Breast epithelium (tissue), 4 donors: Measurements from ENCODE around the gene LIMD2. TPM values are rescaled to one million over a fixed set of nuclear protein-coding genes. Genes with fewer than 3 reads are reported as not detected.
A peak's percentile ranks its signal among the peaks of the same experiment; 100 is the strongest.

Experiments
- DNase-seq, 2 donors: peaks; one replicate each; pipeline ENCODE4 v3.0.0-alpha.2; 2019; ENCODE audit warnings: low spot score in 2 of 2
- H3K27ac ChIP-seq, 2 donors: fragments of 200-600 bp; sonication (generic) in 1 of 2; one replicate each; pipeline ENCODE4 v1.5.1; 2016 to 2019; ENCODE audit warnings: mild to moderate bottlenecking in 1 of 2
- H3K27me3 ChIP-seq, 2 donors: fragments of 200-600 bp; sonication (generic) in 1 of 2; one replicate each; pipeline versions ENCODE4 v1.5.1 to v1.6.0; 2017 to 2019; ENCODE audit warnings: control low read depth in 1 of 2, mild to moderate bottlenecking in 1 of 2
- H3K36me3 ChIP-seq: fragments of 200-600 bp; one replicate; pipeline ENCODE4 v1.5.1; 2019
- H3K4me1 ChIP-seq, 2 donors: fragments of 200-600 bp; sonication (generic); one replicate each; pipeline ENCODE4 v1.5.1; 2016 to 2019; ENCODE audit warnings: control low read depth in 1 of 2
- H3K4me3 ChIP-seq, 3 donors: fragments of 200-600 bp; sonication (generic); 1 replicate in 2 of 3; 2 replicates in 1 of 3; pipeline ENCODE4 v1.5.1; 2016 to 2019; ENCODE audit warnings: mild to moderate bottlenecking in 3 of 3, moderate library complexity in 2 of 3
- H3K9me3 ChIP-seq, 2 donors: fragments of 200-600 bp; sonication (generic) in 1 of 2; one replicate each; pipeline ENCODE4 v1.5.1; 2016 to 2019; ENCODE audit warnings: control low read depth in 1 of 2
- POLR2A ChIP-seq: fragments of 450-650 bp; IDR thresholded peaks from one replicate; pipeline ENCODE4 v1.6.1; 2016; ENCODE audit warnings: antibody characterized with exemption, mild to moderate bottlenecking, moderate library complexity
- POLR2AphosphoS5 ChIP-seq, 3 donors: sonication (generic); formaldehyde crosslinking; IDR thresholded peaks; one replicate each; pipeline ENCODE4 v1.6.1; 2017; ENCODE audit warnings: antibody characterized with exemption in 3 of 3
- intact Hi-C: fragments of 100-400 bp; cut with DNase I; formaldehyde crosslinking; loops from one replicate; pipeline ENCODE4 v1.15.1; 2023; ENCODE audit warnings: low total_unique reads
- total RNA-seq, 3 donors: library from RNA; depleted of rRNA; stranded (reverse); fragments of >200 nt; gene quantifications; one replicate each; pipeline ENCODE4 v1.1.0, GENCODE V29; 2016
- TF ChIP-seq, protein P1 (sequence below), 3 donors: fragments of 450-650 bp; IDR thresholded peaks; one replicate each; pipeline ENCODE4 v1.5.1; 2016 to 2017; ENCODE audit warnings: antibody characterized with exemption in 3 of 3, mild to moderate bottlenecking in 3 of 3, moderate library complexity in 3 of 3

LIMD2 gene
- total RNA-seq, 3 donors from 2014 or later = 6.1 to 10.5 (median 7.2) TPM

DNA sequence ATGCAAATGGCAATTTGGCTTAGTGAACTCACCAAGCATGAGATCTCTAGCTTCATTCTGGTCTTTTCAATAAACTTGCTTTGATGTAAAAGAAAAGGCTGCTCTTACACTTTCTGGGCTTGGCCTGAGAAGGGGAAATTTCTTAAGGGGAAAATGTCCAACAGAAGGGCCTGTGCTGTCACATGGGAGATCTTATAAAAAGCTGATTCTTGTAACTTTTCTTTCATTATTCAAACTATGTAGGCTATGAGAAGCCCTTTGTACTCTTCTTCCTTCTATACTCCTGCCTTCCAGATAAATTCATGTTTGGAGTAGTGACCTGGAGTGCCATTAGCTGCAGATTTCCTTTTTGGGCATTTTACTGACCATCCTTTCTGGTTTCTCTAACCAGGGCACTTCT lies 16.9 kb downstream of the LIMD2 start:
- no peak for DNase-seq
- TF ChIP-seq, protein P1, sequence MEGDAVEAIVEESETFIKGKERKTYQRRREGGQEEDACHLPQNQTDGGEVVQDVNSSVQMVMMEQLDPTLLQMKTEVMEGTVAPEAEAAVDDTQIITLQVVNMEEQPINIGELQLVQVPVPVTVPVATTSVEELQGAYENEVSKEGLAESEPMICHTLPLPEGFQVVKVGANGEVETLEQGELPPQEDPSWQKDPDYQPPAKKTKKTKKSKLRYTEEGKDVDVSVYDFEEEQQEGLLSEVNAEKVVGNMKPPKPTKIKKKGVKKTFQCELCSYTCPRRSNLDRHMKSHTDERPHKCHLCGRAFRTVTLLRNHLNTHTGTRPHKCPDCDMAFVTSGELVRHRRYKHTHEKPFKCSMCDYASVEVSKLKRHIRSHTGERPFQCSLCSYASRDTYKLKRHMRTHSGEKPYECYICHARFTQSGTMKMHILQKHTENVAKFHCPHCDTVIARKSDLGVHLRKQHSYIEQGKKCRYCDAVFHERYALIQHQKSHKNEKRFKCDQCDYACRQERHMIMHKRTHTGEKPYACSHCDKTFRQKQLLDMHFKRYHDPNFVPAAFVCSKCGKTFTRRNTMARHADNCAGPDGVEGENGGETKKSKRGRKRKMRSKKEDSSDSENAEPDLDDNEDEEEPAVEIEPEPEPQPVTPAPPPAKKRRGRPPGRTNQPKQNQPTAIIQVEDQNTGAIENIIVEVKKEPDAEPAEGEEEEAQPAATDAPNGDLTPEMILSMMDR (IDR thresholded peaks at IDR 0.05) = no peak
- TF ChIP-seq POLR2AphosphoS5 (IDR thresholded peaks at IDR 0.05) (no peak), POLR2A (no peak)
- Histone ChIP-seq H3K4me3 (no peak overlapping the region), H3K27ac (no peak overlapping the region), H3K27me3 (no peaks in the 10 kb centered on the region), H3K36me3 (no peaks in the 10 kb centered on the region), H3K9me3 (no peaks in the 10 kb centered on the region), H3K4me1 (no peaks in the 10 kb centered on the region)
- intact Hi-C loops = no loop called here

DNA sequence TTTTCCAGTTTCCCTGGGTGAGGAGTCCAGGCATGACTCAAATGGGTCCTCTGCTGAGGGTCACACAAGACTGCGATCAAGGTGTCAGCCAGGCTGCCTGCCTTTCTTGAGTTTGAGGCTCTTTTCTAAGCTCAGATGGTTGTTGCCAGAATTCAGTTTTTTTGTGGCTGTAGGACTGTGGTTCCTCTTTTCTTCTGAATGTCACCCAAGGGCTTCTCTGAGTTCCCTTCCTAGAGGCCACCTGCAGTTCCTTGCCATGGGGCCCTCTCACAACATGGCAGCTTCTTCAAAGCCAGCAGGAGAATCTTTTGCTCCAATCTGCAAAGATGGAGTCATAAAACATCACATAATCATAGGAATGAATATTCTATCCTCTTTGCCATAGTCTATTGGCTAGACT lies 17.5 kb downstream of the LIMD2 start:
- H3K36me3 ChIP-seq = no peaks in the 10 kb centered on the region
- DNase-seq = no peak
- no peaks in the 10 kb centered on the region for H3K27me3 ChIP-seq
- intact Hi-C loops = no loop called here
- H3K9me3 ChIP-seq = no peaks in the 10 kb centered on the region
- no peak overlapping the region for H3K27ac ChIP-seq
- no peak overlapping the region for H3K4me3 ChIP-seq
- no peak for TF ChIP-seq POLR2AphosphoS5 (IDR thresholded peaks at IDR 0.05)
- TF ChIP-seq, protein P1 (IDR thresholded peaks at IDR 0.05) = no peak
- TF ChIP-seq POLR2A = no peak
- H3K4me1 ChIP-seq = no peaks in the 10 kb centered on the region

DNA sequence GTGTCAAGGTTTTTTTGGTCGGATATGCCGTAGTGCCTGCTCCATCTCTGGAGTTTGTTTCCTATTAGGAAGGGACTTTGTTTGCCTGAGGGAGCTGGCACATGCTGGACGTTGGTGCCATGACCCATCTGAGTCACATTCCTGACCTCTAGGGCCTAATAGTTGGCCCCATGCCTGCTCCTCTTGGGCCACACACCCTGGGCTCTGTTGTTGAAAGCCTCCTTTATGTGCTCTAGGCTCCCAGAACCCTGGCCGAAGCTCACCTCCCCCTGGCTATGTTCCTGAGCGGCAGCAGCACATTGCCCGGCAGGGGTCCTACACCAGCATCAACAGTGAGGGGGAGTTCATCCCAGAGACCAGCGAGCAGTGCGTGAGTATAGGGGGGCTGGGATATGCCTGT lies 18.4 kb downstream of the LIMD2 start:
- Histone ChIP-seq H3K4me3 (no peak overlapping the region), H3K4me1 (no peaks in the 10 kb centered on the region), H3K27ac (peak overlapping the region; percentile 27 to 48), H3K9me3 (no peaks in the 10 kb centered on the region), H3K27me3 (no peaks in the 10 kb centered on the region), H3K36me3 (no peaks in the 10 kb centered on the region)
- TF ChIP-seq, protein P1 (IDR thresholded peaks at IDR 0.05) = no peak
- TF ChIP-seq POLR2AphosphoS5 (IDR thresholded peaks at IDR 0.05) = peak in 1 of 3 donors; percentile 25
- intact Hi-C loops = loop anchor here (1.0 kb wide), 1 partner anchor 18 kb away; no protein-coding TSS in a partner anchor
- DNase-seq = no peak

DNA sequence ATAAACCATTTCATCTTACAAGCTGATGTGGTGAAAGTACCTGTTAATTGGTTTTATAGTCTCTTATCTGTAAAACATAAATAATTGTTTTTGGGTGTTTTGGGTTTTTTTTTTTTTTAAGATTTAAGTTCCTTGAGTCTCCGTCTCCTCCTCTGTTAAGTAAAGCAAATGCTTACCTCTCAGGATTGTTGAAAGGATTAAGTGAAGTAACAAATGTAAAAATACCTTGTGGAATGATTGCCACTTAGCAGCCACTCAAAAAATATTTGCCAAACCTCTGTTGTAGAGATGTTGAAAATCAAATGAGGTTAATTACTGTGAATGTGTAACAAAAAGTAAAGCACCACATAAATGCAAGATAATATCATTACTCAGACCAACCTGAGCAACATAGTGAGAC lies 19.2 kb downstream of the LIMD2 start:
- Histone ChIP-seq H3K9me3 (no peaks in the 10 kb centered on the region), H3K36me3 (no peaks in the 10 kb centered on the region), H3K4me1 (peaks cover 0 to 8% of the 10 kb centered on the region in 2 donors), H3K4me3 (no peak overlapping the region), H3K27ac (no peak overlapping the region), H3K27me3 (no peaks in the 10 kb centered on the region)
- DNase-seq = no peak
- no peak for TF ChIP-seq POLR2A
- TF ChIP-seq, protein P1 (IDR thresholded peaks at IDR 0.05) = no peak
- TF ChIP-seq POLR2AphosphoS5 (IDR thresholded peaks at IDR 0.05) = no peak
- intact Hi-C loops = loop anchor here (1.0 kb wide), 1 partner anchor 19 kb away; no protein-coding TSS in a partner anchor

DNA sequence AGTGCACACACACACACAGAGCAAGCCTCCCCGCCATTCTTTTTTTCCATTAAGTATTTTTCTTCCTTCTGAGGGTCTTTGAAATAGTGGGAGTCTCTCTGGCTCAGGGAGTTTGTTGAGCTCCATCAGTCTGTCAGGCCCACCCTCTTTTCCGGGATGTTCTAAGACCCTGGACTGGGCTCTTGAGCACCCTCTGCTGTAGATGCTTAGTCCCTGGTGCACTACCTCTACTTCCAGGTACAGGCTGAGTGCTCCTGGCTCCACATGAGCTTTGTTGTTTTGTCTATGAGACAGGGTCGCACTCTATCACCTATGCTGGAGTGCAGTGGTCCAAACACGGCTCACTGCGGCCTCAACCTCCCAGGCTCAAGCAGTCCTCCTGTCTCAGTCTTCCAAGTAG lies 20.7 kb downstream of the LIMD2 start:
- no peak overlapping the region for H3K27ac ChIP-seq
- no peak for TF ChIP-seq POLR2A
- no peak for TF ChIP-seq POLR2AphosphoS5 (IDR thresholded peaks at IDR 0.05)
- TF ChIP-seq, protein P1 (IDR thresholded peaks at IDR 0.05) = no peak

More for the DNA sequence above, 20.7 kb downstream of the LIMD2 start:
- Histone ChIP-seq H3K4me3 (no peak overlapping the region), H3K4me1 (peaks cover 0 to 17% of the 10 kb centered on the region in 2 donors), H3K36me3 (no peaks in the 10 kb centered on the region), H3K27me3 (no peaks in the 10 kb centered on the region), H3K9me3 (no peaks in the 10 kb centered on the region)
- no peak for DNase-seq
- intact Hi-C loops = no loop called here
